ENCODE data around the gene TMEM92. TPM values are rescaled to one million over a fixed set of nuclear protein-coding genes. Genes with fewer than 3 reads are reported as not detected.
"Not testable (repeated sequence)": the region's sequence is repeated elsewhere in the genome, so short reads cannot be mapped to it uniquely, and the experiment has no call there.

Gene TMEM92
- total RNA-seq, 2 experiments from 2014 or later, result not detected

- Mint-ChIP-seq H3K4me1 (ENCODE audit: low read depth) (peaks cover 19% of the 10 kb centered on the region), H3K27me3 (ENCODE audit: low read depth) (peaks cover 24% of the 10 kb centered on the region)
- POLR2A ChIA-PET; DNase-seq; H3K9me3 Mint-ChIP-seq (ENCODE audit: insufficient read depth); ATAC-seq; H3K36me3 Mint-ChIP-seq (ENCODE audit: low read depth); H3K4me3 Mint-ChIP-seq; H3K27ac Mint-ChIP-seq: not testable (repeated sequence)
- CTCF ChIA-PET, result interaction anchor here (0.9 to 12.6 kb wide), 13 partner anchors 11 to 110 kb away, joined by 3 to 191 read pairs (median 4); partner anchors contain the start of gene COL1A1
Measured at GRCh38 chr17:50271363-50271750, 2.9 kb upstream of the TMEM92 start.

GRCh38 chr17:50272246-50272645 is 2.0 kb upstream of the TMEM92 start:
- DNase-seq, result no peak
- Mint-ChIP-seq H3K27ac (no peak overlapping the region), H3K4me3 (no peak overlapping the region)

GRCh38 chr17:50272711-50273653 is 1.3 kb upstream of the TMEM92 start:
- POLR2A ChIA-PET, result interaction anchor here (0.6 kb wide), 1 partner anchor 8 kb away, joined by 3 read pairs; no protein-coding TSS in a partner anchor
- DNase-seq (peak; percentile 55), ATAC-seq (peak; percentile 68)
- H3K27me3 Mint-ChIP-seq (ENCODE audit: low read depth), result peaks cover 31% of the 10 kb centered on the region
- H3K36me3 Mint-ChIP-seq (ENCODE audit: low read depth), result no peaks in the 10 kb centered on the region
- H3K4me1 Mint-ChIP-seq (ENCODE audit: low read depth), result peaks cover 19% of the 10 kb centered on the region
- H3K4me3 Mint-ChIP-seq, result peak overlapping the region; percentile 65
- CTCF ChIA-PET, result interaction anchor here (0.7 to 12.6 kb wide), 16 partner anchors 10 to 179 kb away, joined by 3 to 191 read pairs (median 6); partner anchors contain the start of genes COL1A1 and PDK2
- H3K9me3 Mint-ChIP-seq (ENCODE audit: insufficient read depth), result no peaks in the 10 kb centered on the region
- no peak overlapping the region for H3K27ac Mint-ChIP-seq

More at GRCh38 chr17:50272246-50272645, 2.0 kb upstream of the TMEM92 start:
- ChIA-PET CTCF (interaction anchor here (0.8 to 12.6 kb wide), 14 partner anchors 10 to 178 kb away, joined by 3 to 191 read pairs (median 4); partner anchors contain the start of genes COL1A1 and PDK2), POLR2A (interaction anchor here (0.6 kb wide), 1 partner anchor 8 kb away, joined by 3 read pairs; no protein-coding TSS in a partner anchor)
- H3K27me3 Mint-ChIP-seq (ENCODE audit: low read depth), result peaks cover 30% of the 10 kb centered on the region
- no peaks in the 10 kb centered on the region for H3K36me3 Mint-ChIP-seq (ENCODE audit: low read depth)
- ATAC-seq, result no peak
- no peaks in the 10 kb centered on the region for H3K9me3 Mint-ChIP-seq (ENCODE audit: insufficient read depth)
- peaks cover 19% of the 10 kb centered on the region for H3K4me1 Mint-ChIP-seq (ENCODE audit: low read depth)

GRCh38 chr17:50273654-50274040 is 619 bp upstream of the TMEM92 start:
- H3K4me1 Mint-ChIP-seq (ENCODE audit: low read depth), result peaks cover 19% of the 10 kb centered on the region
- ChIA-PET CTCF (interaction anchor here (1.0 to 12.6 kb wide), 15 partner anchors 8 to 180 kb away, joined by 3 to 191 read pairs (median 6); partner anchors contain the start of gene COL1A1), POLR2A (no interaction called here)
- no peak overlapping the region for H3K27ac Mint-ChIP-seq
- peaks cover 31% of the 10 kb centered on the region for H3K27me3 Mint-ChIP-seq (ENCODE audit: low read depth)
- no peak for DNase-seq
- no peaks in the 10 kb centered on the region for H3K36me3 Mint-ChIP-seq (ENCODE audit: low read depth)
- ATAC-seq, result no peak
- no peak overlapping the region for H3K4me3 Mint-ChIP-seq
- H3K9me3 Mint-ChIP-seq (ENCODE audit: insufficient read depth), result no peaks in the 10 kb centered on the region

GRCh38 chr17:50274897-50275221 is 593 bp downstream of the TMEM92 start:
- Mint-ChIP-seq H3K4me3 (no peak overlapping the region), H3K9me3 (ENCODE audit: insufficient read depth) (no peaks in the 10 kb centered on the region)
- no peak for DNase-seq

GRCh38 chr17:50275279-50275678 is 1.0 kb downstream of the TMEM92 start:
- DNase-seq (no peak), ATAC-seq (no peak)
- Mint-ChIP-seq H3K27me3 (ENCODE audit: low read depth) (peaks cover 31% of the 10 kb centered on the region), H3K36me3 (ENCODE audit: low read depth) (no peaks in the 10 kb centered on the region), H3K4me1 (ENCODE audit: low read depth) (peaks cover 19% of the 10 kb centered on the region), H3K9me3 (ENCODE audit: insufficient read depth) (no peaks in the 10 kb centered on the region), H3K27ac (no peak overlapping the region), H3K4me3 (no peak overlapping the region)
- ChIA-PET POLR2A (no interaction called here), CTCF (interaction anchor here (1.0 to 12.6 kb wide), 11 partner anchors 10 to 181 kb away, joined by 3 to 191 read pairs (median 4); partner anchors contain the start of gene COL1A1)

More at GRCh38 chr17:50274897-50275221, 593 bp downstream of the TMEM92 start:
- H3K36me3 Mint-ChIP-seq (ENCODE audit: low read depth), result no peaks in the 10 kb centered on the region
- H3K4me1 Mint-ChIP-seq (ENCODE audit: low read depth), result peaks cover 19% of the 10 kb centered on the region
- ATAC-seq, result no peak
- CTCF ChIA-PET, result interaction anchor here (0.6 to 12.6 kb wide), 15 partner anchors 8 to 181 kb away, joined by 3 to 191 read pairs (median 4); partner anchors contain the start of gene COL1A1
- H3K27me3 Mint-ChIP-seq (ENCODE audit: low read depth), result peaks cover 31% of the 10 kb centered on the region
- H3K27ac Mint-ChIP-seq, result no peak overlapping the region
- POLR2A ChIA-PET, result no interaction called here

GRCh38 chr17:50276588-50277356 is 2.5 kb downstream of the TMEM92 start:
- Mint-ChIP-seq H3K9me3 (ENCODE audit: insufficient read depth) (no peaks in the 10 kb centered on the region), H3K27ac (no peak overlapping the region)

GRCh38 chr17:50277357-50277754 is 3.1 kb downstream of the TMEM92 start:
- ChIA-PET POLR2A (no interaction called here), CTCF (interaction anchor here (1.1 to 12.6 kb wide), 6 partner anchors 8 to 138 kb away, joined by 3 to 191 read pairs (median 4); partner anchors contain the start of gene COL1A1)
- DNase-seq (no peak), ATAC-seq (no peak)
- H3K36me3 Mint-ChIP-seq (ENCODE audit: low read depth), result no peaks in the 10 kb centered on the region
- H3K9me3 Mint-ChIP-seq (ENCODE audit: insufficient read depth), result no peaks in the 10 kb centered on the region
- H3K4me1 Mint-ChIP-seq (ENCODE audit: low read depth), result peaks cover 18% of the 10 kb centered on the region
- H3K27me3 Mint-ChIP-seq (ENCODE audit: low read depth), result peaks cover 41% of the 10 kb centered on the region
- no peak overlapping the region for H3K27ac Mint-ChIP-seq
- H3K4me3 Mint-ChIP-seq, result no peak overlapping the region

More at GRCh38 chr17:50276588-50277356, 2.5 kb downstream of the TMEM92 start:
- POLR2A ChIA-PET, result no interaction called here
- CTCF ChIA-PET, result interaction anchor here (1.1 to 12.6 kb wide), 6 partner anchors 16 to 137 kb away, joined by 3 to 191 read pairs (median 4); partner anchors contain the start of gene COL1A1
- DNase-seq (no peak), ATAC-seq (no peak)
- H3K4me3 Mint-ChIP-seq, result no peak overlapping the region
- H3K27me3 Mint-ChIP-seq (ENCODE audit: low read depth), result peaks cover 39% of the 10 kb centered on the region
- H3K36me3 Mint-ChIP-seq (ENCODE audit: low read depth), result no peaks in the 10 kb centered on the region
- H3K4me1 Mint-ChIP-seq (ENCODE audit: low read depth), result peaks cover 19% of the 10 kb centered on the region

- H3K27me3 Mint-ChIP-seq (ENCODE audit: low read depth), result peaks cover 35% of the 10 kb centered on the region
- H3K36me3 Mint-ChIP-seq (ENCODE audit: low read depth), result no peaks in the 10 kb centered on the region
- ATAC-seq (no peak), DNase-seq (no peak)
- CTCF ChIA-PET, result interaction anchor here (0.8 to 1.9 kb wide), 4 partner anchors 9 to 79 kb away, joined by 3 to 5 read pairs (median 4); partner anchors contain the start of gene COL1A1
- H3K4me3 Mint-ChIP-seq, result no peak overlapping the region
- no peak overlapping the region for H3K27ac Mint-ChIP-seq
- H3K4me1 Mint-ChIP-seq (ENCODE audit: low read depth), result peaks cover 18% of the 10 kb centered on the region
- no peaks in the 10 kb centered on the region for H3K9me3 Mint-ChIP-seq (ENCODE audit: insufficient read depth)
- POLR2A ChIA-PET, result no interaction called here
Measured at GRCh38 chr17:50278526-50279180, 4.4 kb downstream of the TMEM92 start.

GRCh38 chr17:50279181-50279526 is 4.9 kb downstream of the TMEM92 start:
- DNase-seq, result no peak
- Mint-ChIP-seq H3K4me1 (ENCODE audit: low read depth) (peaks cover 17% of the 10 kb centered on the region), H3K9me3 (ENCODE audit: insufficient read depth) (no peaks in the 10 kb centered on the region), H3K4me3 (no peak overlapping the region), H3K36me3 (ENCODE audit: low read depth) (no peaks in the 10 kb centered on the region), H3K27ac (no peak overlapping the region), H3K27me3 (ENCODE audit: low read depth) (peaks cover 33% of the 10 kb centered on the region)
- ChIA-PET POLR2A (no interaction called here), CTCF (interaction anchor here (1.8 to 1.9 kb wide), 2 partner anchors 10 to 79 kb away, joined by 5 read pairs; no protein-coding TSS in a partner anchor)
- no peak for ATAC-seq

- CTCF ChIA-PET, result interaction anchor here (0.9 to 1.9 kb wide), 2 partner anchors 14 to 80 kb away, joined by 3 to 5 read pairs; no protein-coding TSS in a partner anchor
- POLR2A ChIA-PET, result no interaction called here
- Mint-ChIP-seq H3K27me3 (ENCODE audit: low read depth) (peaks cover 28% of the 10 kb centered on the region), H3K27ac (no peak overlapping the region), H3K4me3 (no peak overlapping the region), H3K36me3 (ENCODE audit: low read depth) (no peaks in the 10 kb centered on the region), H3K4me1 (ENCODE audit: low read depth) (peaks cover 12% of the 10 kb centered on the region), H3K9me3 (ENCODE audit: insufficient read depth) (no peaks in the 10 kb centered on the region)
- ATAC-seq, result no peak
- no peak for DNase-seq
Measured at GRCh38 chr17:50279639-50280038, 5.4 kb downstream of the TMEM92 start.

All from activated CD8-positive, alpha-beta T cell treated with anti-CD3 and anti-CD28 coated beads, Interleukin-2, amount 10 ng/mL, durations not matched to agents 7 days and 5 days (primary cell).